GM10266 (cell line): ENCODE data around the gene OLFML2B.

ENCODE experiments used
- DNase-seq: peaks from one replicate; pipeline ENCODE4 v3.0.0; 2012; ENCODE audit errors: extremely low spot score
- CTCF ChIP-seq: IDR thresholded peaks from 2 replicates; pipeline ENCODE4 v1.5.1; 2012; ENCODE audit warnings: mild to moderate bottlenecking, low read depth; ENCODE audit not compliant: control insufficient read depth, insufficient read depth; ENCODE audit errors: missing control alignments

OLFML2B gene

GRCh38 chr1:161946071-161946987, 77.3 kb downstream of the OLFML2B start:
- no peak for DNase-seq
- no peak for TF ChIP-seq CTCF

- no peak for DNase-seq
Observed at GRCh38 chr1:161945306-161946060, 78.2 kb downstream of the OLFML2B start.

GRCh38 chr1:161944381-161944780, 79.3 kb downstream of the OLFML2B start:
- no peak for TF ChIP-seq CTCF
- no peak for DNase-seq

More at GRCh38 chr1:161945306-161946060, 78.2 kb downstream of the OLFML2B start:
- no peak for TF ChIP-seq CTCF

- TF ChIP-seq CTCF: no peak
- DNase-seq: no peak
Observed at GRCh38 chr1:161943737-161944136, 79.9 kb downstream of the OLFML2B start.

GRCh38 chr1:161941726-161942436, 81.8 kb downstream of the OLFML2B start:
- TF ChIP-seq CTCF: no peak
- DNase-seq: no peak

GRCh38 chr1:161940866-161941591, 82.6 kb downstream of the OLFML2B start:
- no peak for TF ChIP-seq CTCF
- DNase-seq: no peak
